TTC549 (cell line): ENCODE measurements around the gene ZDHHC13.

Source experiments
- FAIRE-seq: peaks from 2 replicates; lab custom pipeline; 2012; peaks lifted over from hg19 to GRCh38; lab: Jason Lieb, UNC

Gene ZDHHC13

GRCh38 chr11:19173004-19173689, 56.2 kb downstream of the ZDHHC13 start:
- no peak for FAIRE-seq

- FAIRE-seq: no peak
Measured at GRCh38 chr11:19173964-19174638, 57.1 kb downstream of the ZDHHC13 start.

DNA sequence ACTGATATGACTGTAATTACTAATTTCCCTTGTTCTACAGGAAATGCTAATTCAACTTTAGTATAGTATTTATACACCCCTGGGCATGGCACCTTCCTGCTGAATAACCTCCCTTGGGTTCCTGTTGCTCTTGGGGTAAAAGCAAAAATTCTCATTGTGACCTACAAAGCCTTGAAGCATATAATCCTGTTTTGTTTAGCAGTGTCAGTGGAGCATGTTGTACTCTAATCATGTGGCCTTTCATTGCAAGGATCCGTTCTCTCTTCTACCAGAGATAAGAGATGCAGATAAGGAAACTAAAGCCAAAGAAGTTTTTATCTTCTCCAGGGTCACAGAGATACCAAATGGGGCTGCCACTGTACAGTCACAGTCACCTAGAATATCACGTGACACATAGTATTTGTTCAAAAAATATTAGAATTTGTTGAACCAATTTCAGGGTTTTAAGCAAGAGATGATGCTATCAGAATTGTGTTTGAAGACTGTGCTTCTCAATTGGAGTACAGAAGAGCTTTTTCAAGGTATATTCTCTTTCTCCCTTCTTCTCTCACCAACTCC, 59.7 kb downstream of the ZDHHC13 start:
- FAIRE-seq: no peak

GRCh38 chr11:19181531-19182261, 64.7 kb downstream of the ZDHHC13 start:
- FAIRE-seq: no peak

DNA sequence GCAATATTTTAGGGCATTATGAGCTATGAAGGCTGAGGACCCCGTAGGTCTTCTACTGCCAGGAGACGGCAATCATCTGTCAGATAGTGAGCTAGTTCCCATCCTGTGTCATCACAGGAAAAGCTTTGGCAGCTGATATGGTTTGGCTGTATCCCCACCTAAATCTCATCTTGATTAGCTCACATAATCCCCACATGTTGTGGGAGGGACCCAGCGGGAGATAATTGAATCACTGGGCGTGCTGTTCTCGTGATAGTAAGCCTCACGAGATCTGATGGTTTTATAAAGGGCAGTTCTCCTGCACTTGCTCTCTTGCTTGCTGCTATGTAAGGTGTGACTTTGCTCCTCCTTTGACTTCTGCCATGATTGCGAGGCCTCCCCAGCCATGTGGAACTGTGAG, 66.7 kb downstream of the ZDHHC13 start:
- no peak for FAIRE-seq

DNA sequence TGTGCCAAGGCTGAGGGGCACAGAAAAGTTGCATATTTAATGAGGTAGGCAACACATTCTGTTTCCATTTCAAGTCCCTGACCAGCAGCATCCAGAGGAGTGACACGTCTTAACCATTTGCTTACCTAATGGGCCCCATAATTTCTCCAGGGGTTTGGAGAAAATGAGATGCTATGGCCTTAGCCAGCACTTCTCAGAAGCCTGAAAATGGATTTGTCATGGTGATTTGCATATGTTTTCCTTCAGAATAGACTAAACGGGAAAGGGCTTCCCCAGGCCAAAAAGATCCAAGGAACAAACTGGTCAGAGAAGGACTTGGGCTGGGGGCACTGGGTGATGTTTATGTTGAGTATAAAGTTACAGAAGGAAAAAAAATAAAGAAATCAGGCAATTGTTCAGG, 68.1 kb downstream of the ZDHHC13 start:
- FAIRE-seq: no peak

DNA sequence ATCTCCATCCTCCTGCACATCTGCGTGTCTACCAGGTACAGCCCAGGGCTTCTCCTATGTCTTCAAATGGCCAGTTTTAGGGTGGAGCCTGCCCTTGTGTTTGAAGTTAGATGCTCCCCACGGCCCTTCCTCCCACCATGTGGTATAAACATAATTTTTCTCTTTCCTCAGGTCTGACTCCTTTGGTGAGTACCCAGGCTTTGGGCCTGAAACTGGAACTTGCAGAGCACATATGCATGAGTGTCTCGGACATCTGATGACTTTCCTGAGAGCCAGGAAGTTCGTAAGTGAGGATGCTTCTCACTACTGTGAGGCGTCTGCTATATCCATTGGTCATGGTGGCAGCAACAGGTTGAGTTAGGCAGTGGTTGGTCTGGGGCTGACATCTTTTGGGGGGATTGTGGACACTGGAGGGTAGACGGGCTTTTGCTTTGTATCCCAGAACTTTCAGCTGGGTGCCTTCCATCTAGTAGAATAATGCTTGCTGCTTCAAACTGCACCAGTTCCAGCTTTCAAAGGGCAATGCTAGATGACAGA, 68.6 kb downstream of the ZDHHC13 start:
- FAIRE-seq: no peak

DNA sequence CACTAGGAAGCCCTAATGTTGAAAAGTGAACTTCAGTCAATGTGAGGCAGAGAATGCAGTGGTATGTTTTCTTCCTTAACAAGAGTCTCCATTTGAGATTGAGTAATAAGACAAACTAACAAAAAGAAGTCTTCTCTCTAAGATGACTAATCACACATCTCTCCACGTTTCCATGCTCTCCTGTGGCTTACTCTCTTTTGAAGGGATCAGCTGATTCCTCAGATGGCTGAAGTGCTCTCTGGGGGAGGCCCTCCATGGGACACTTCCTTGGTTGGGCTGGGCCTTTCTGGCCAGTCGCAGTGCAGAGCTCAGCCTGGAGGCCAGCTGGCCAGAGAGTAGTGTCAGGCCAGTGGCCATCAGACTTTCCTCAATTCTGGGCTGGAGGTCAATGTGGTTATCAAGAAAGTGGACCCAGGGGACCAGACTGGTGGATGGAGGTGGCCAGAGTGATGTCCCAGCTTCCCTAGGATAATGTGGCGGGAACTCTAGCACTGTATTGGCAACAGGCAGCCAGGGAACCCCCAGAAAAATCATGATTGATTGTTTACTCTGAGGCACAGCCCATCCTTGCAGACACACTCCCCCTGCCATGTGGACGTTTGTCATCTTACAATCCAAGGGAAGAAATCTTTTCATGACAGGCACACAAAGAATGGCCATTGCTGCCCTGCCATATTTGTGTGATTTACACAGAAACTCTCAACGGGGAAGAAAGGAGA, 70.3 kb downstream of the ZDHHC13 start:
- FAIRE-seq: no peak

DNA sequence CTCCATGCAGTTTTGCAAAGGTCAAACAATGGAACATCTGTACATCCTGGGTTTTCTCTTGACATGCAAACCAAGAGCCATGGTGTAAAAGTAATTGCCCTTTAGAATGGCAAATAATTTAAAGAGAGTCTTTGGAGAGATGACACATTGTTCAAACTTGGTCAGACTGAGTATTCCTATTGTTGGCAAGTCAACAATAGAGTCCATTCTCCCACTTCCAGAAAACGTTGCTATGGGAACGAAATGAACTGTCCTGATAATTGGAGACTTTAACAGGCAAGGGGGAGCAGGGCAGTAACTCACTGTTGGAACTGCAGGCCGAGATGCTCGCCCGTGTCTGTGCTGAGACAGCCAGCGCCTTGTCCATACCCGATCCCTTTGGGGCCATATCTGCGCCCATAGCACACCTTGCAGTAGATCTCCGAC, 70.9 kb downstream of the ZDHHC13 start:
- FAIRE-seq: no peak

DNA sequence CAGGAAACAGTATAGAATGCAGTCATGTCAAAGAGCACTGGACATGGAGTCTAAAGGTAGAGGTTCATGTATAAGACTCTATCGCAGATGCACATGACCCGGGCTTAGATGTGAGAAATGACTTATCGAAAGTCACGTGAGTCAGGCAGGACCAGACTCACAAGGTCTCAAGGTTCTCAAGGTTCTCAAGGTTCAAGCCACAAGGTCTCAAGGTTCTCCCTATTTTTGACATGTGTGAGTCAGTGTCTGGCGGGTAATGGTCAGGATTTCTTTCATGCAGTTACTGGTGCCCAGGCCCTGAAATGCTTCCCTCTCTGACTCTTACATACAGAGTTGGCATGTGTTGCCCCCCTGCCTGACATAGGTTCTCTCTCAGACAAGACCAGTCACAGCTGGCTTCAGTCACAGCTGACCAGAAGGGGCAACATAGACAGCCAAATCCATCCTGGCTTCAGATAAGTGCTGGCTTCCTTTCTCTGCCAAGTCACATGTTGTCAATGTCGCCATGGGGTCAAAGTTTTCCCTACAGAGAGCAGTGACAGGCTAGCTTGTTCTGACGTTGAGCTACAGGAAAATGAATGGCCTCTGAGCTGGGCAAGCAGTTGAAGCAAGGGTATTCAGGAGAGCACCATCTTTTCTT, 74.7 kb downstream of the ZDHHC13 start:
- FAIRE-seq: no peak

- FAIRE-seq: no peak
Measured at GRCh38 chr11:19193916-19194315, 76.9 kb downstream of the ZDHHC13 start.

DNA sequence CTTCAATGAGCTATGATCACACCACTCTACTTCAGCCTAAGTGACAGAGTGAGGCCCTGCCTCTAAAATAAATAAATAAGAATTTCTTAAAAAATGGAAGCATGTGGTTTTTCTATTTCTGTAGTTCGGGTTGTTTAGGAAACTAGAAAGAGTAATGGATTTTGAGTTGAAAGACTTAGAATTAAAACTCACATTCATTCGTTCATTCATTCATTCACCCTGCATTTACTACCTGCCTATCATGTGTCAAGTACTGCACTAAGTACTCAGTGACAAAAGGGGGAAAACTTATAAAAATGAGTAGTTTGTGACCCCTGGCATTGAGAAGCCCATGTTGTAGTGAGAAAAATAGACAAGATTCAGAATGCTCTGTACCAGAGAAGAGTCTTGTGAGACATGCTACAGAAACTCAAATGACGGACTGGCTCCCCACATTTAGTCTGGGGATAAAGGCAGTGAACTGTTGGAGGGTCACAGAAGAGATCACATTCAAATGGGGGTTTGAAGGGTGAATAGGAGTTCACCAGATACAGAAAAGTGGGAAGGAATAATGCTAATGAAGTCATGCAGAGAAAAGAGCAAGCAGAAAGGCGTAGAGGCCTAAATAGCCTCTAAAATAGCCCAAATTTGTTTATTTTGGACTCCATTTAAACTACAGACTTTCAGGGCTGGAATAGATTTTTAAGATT, 77.8 kb downstream of the ZDHHC13 start:
- FAIRE-seq: no peak

DNA sequence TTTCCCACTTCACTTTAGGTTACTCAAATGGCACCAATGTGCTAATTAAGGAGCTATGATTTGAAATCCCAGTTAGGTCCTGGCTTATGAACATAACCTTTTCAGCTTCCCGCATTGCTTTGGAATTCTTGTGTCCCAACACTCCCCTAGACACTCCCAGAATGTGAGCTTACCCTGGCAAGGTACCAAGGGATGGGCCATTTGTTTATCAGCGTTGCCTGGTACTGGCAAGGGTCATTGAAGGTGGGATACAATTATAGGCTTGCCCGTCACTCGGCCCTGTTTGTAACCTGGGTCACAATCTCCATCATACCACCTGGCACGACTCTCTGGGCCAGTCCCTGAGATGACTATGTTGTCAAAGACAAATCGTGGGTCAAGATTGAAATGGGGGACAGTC, 79.5 kb downstream of the ZDHHC13 start:
- FAIRE-seq: no peak

DNA sequence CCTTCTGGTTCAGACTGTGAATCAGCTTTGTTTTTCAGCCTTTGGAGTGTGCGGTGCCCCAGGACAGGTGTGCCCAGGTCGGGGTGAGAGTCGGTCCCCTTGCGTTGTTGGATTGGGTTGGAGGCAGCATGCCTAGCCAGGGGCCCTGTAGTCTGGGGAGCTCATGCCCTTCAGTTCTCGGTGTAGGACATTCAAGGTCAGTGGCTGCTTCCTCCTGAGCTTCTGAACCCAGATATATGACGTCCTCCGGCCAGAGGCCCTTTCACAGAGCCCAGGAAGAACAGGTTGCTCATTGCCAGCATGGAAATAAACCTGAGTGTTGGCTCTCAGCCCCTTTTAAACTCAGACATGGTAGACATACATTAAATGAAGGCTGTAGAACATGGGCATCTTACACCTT, 82.1 kb downstream of the ZDHHC13 start:
- FAIRE-seq: no peak

GRCh38 chr11:19199771-19200170, 82.8 kb downstream of the ZDHHC13 start:
- no peak for FAIRE-seq

DNA sequence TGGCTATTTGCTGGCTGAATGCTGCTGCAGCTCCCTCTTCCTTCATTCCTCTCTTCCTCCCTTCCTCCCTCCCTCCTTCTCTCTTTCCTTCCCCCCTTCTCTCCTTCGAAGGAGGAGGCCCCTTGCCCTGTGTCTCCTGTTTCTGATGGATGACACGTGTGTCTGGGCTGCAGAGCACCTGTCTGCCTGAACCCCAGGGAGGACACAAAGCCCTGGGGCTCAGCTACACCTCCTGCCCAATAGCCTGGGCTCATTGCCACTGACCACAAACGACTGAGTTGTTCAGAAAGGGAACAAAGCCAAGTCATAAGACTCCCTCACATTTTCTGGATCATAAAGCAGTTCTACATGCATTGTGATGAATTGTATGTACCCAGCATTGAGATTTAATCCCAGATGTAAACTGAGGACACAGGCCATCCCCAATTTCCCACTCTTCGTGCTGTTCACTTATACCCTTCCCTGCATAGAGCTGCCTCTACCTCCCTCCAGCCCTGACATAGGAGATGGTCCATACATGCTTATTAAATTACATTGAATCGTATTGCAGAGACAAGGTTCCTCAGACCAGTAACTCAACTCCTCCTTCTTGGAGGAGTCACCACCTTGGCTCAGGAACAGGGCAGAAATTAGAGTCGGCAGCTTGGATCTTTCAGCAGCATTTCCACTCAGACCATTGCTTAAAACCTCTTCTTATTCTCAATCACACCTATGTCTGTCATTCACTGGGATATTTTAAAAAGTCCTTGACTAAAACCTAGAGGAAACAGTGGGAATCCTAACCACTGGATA, 83.6 kb downstream of the ZDHHC13 start:
- FAIRE-seq: no peak

DNA sequence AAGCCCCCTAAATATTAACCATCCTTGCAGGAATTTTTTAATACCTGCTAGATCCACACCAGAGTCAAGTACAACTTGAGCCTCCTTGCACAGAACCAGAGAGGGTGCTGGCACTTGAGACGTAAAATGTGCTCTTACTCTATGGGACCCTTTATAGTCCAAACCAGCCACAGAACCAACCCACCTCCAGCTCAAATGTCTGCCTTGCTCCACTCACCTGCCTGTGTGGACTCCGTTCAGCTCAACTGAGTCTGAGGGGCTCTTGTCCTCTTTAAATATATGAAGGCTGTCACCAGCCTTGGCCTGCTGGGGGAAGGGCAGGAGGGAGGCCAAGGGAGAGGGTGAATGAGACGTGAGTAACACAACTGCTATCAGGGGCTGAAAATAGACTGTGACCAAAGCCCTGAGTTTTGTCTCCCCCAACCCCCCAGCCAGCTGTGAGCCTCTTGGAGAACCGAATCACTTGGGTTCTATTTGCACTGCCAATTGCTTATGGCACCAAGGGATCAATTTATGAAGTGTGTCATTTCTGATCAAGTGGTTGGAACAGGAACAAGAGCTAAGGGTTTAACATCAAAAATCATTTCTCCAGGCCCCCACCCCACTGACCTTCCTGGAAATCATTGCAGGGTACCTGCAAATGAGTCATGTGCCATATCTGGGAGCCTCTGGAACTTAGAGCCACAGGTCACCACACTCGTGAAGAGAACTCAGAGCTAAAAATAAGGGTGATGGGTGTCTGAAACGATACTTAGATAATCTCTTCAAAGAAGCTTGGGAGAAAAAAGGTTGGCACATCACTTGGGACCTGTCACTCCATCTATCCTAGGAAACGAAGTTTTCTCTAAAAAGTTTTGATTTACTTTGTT, 85.0 kb downstream of the ZDHHC13 start, which contains the start of gene CSRP3:
Gene CSRP3, minus strand, starts transcription at position 247 of the 869 bp plus-strand sequence. CDS start 9,535 bp downstream, outside the sequence.
- no peak for FAIRE-seq

GRCh38 chr11:19204836-19205235, 87.9 kb downstream of the ZDHHC13 start:
- no peak for FAIRE-seq

- no peak for FAIRE-seq
Measured at GRCh38 chr11:19208181-19208580, 91.2 kb downstream of the ZDHHC13 start.
